HG02642 (cell line): Measurements from ENCODE around the gene SOS1.

ENCODE experiments used
- ATAC-seq: cut with Tn5 transposase; IDR thresholded peaks from one replicate; pipeline ENCODE4 v1.9.1; 2021; ENCODE audit warnings: mild to moderate bottlenecking; ENCODE audit not compliant: unreplicated experiment, poor library complexity

The SOS1 gene

DNA sequence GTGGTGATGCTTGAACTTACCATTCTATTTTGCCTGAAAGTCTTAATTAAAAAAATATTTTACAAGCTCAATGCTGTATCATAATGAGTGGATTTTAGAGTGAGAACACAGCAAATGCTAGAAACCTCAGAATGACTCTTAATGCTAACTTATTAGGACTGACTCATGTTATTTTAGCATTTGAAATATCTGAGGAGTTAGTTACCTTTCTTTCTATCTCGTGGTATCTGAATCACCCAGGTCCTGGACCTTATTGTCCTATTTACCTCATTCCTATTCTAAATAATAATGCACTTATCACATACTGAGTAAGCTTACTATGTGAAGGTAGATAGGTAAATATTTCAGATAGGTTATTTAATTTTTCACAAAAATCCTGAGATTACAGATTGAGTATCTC is 70.7 kb downstream of the SOS1 start:
- no peak for ATAC-seq

GRCh38 chr2:39039072-39039471 is 81.8 kb downstream of the SOS1 start:
- ATAC-seq, result no peak

- ATAC-seq, result no peak
These were observed 86.9 kb downstream of the SOS1 start for GRCh38 chr2:39033980-39034379.

DNA sequence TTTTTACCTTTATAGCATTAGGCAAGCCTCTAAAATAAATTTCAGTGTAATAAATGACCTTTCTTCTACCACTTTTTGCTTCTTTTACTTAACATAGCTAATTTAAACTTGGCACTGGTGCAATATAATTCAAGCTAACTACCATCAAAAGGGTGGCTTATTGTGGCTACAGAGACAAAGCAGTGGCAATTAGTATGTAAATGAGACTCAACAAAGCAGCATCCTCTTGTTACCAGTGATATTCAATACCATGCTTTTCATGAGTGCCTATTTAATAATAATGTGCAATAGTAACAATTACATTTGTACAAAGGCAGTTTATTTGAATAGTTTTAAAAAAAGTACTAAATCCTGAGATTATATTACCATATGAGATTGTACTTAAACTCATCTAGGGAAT is 93.4 kb downstream of the SOS1 start:
- no peak for ATAC-seq

DNA sequence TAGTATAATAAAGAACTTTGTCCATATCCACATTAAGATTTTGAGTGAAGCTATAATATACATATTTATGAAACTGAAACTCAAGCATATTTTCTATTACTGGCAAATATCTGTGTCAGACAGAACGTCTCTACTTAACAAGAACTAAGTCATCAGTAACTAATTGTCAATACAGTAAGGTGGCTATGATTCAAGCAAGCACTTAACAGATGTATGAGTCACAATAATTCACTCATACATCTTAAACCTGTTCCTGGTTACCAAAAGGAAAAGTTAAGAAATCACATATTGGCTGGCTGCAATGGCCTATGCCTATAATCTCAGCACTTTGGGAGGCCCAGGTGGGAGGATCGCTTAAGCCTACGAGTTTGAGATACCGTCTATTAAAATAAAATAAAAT is 96.0 kb downstream of the SOS1 start:
- ATAC-seq, result no peak

GRCh38 chr2:39023649-39024048 is 97.2 kb downstream of the SOS1 start:
- no peak for ATAC-seq

GRCh38 chr2:39022642-39023235 is 98.1 kb downstream of the SOS1 start:
- ATAC-seq, result no peak

DNA sequence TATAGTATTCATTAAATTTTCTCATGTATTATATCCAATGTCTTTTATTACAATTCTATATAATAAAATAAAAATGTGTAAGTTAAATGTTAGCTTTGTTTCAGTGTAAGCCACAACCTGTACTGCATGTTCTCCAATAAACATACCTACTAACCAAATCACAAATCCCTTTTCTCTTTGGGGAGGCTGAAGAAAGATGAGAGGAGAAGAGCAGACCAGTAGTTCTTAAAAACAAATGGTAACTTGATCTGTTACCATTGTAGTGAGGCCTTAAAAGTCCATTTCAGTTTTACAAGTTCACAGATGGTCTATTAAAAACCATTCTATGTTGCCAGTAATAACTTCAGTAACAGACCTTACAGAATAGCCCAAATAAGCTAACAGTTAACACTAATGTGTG is 100.5 kb downstream of the SOS1 start:
- ATAC-seq, result no peak

GRCh38 chr2:39018638-39019037 is 102.2 kb downstream of the SOS1 start:
- no peak for ATAC-seq

DNA sequence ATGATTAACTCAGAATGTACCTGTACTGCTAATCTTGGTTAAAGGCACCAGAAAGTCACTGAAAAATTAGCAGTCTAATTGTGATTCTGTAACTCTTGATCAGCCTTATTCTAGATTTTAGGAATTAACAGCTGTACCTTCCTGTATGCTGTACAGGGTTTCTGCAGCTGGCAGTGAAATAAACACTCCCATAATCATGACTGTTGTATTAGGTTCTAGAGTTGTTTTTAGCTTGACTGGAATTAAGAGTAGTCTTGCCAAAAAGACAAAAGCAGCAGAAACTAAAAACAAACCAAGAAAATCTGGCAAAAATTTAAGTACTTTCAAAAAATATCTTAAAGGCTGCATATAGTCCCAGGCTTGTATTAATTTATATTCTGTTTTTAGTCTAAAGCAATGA is 103.5 kb downstream of the SOS1 start:
- no peak for ATAC-seq

DNA sequence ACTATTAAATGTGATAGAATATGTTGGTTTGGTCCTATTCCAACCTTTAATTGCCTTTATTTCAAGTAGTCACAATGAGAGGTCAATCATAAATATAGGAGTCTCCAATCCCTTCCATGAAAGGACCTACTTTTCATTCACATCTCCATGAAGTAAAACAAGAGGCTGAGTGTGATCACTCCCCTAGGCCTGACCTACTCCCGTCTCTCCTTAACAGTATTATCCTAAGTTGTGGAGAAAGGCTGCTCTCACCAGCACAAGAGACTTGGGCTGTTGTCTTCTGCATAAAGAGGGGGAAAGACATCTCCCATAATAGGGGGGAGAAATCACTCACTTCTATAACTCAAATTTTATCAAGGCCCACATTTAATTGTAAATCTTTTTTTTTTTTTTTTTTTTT is 105.4 kb downstream of the SOS1 start:
- ATAC-seq, result no peak

DNA sequence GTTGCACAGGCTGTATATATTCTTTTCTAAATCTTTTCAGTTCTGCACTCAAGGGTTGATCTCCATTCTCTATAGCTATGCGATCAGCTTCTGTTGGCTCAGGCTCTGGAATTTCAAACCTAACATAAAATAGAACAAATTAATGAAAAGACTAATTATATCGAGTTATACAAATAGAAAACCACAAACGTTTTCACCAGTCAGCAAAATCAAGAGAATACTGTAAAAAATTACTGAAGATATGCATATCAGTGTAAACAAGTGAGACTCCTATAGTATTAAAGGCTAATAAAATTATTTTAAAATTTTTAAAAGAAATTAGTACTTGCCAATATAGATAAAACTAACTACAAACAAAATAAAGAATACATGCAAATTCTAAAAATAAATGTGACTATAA is 107.0 kb downstream of the SOS1 start:
- no peak for ATAC-seq

GRCh38 chr2:39008665-39009064 is 112.2 kb downstream of the SOS1 start:
- ATAC-seq, result no peak

GRCh38 chr2:39007875-39008504 is 112.9 kb downstream of the SOS1 start:
- no peak for ATAC-seq

DNA sequence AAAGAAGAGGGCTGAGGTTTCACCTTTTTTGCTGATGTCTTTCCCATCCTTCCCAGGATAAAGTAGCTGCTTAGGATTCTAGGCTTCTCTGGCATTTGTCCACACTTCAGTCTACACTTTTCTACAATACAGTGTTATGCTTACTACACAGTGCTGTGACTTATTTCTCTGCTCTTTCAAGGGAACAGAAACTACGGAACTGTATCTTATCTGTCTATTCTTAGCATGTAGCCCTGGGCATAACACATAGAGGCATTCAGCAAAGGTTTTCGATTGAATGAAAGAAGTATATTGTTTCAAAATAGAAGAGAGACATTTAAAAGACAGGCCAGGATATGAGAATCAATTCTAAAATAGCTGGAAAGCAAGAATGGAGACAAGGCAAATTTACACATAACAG is 120.3 kb downstream of the SOS1 start:
- no peak for ATAC-seq

DNA sequence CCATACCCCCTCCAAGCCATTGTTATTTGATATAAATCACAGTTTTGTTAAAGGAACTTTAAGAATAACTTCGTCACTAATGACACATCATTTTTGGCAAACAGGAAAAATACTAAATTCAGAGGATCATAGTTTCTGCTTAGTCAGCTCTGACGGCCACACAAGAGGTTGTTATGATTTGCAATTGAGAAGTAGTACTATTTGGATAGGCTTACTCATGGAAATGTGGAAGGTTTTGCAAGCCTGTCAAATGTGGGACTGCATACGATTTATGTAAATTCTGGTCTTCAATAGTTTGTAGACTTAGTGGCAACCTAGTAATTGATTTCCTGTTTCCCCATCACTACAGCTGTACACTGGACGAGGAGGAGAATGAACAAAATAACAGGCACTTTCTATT is 123.1 kb downstream of the SOS1 start:
- no peak for ATAC-seq

GRCh38 chr2:38991899-38992298 is 129.0 kb downstream of the SOS1 start:
- no peak for ATAC-seq

GRCh38 chr2:38988716-38989115 is 132.1 kb downstream of the SOS1 start:
- ATAC-seq, result no peak

DNA sequence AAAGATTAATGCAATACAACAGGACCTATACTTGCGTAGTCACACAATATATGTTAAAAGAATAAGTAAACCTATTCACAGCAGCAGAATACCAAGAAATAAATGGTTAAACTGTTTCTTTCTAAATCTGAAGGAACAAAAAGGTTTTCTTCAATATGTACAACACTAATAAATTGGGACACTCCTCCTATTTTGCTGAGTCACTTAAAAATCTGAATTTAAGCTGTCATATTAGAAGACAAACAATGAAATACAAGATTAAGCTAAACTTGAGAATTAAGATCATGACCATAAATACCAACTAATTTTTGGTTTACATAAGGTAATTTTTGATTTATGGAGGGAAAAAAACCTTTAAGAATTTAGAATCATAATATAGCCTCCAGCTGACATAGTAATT is 138.4 kb downstream of the SOS1 start:
- no peak for ATAC-seq

GRCh38 chr2:38981670-38982357 is 139.0 kb downstream of the SOS1 start:
- no peak for ATAC-seq

GRCh38 chr2:38981003-38981669 is 139.7 kb downstream of the SOS1 start:
- no peak for ATAC-seq
